GM19328 (cell line): Measurements from ENCODE around the gene SDR39U1.

ENCODE experiments used
- ATAC-seq: cut with Tn5 transposase; IDR thresholded peaks from one replicate; pipeline ENCODE4 v1.9.1; 2021; ENCODE audit warnings: mild to moderate bottlenecking, moderate library complexity; ENCODE audit not compliant: unreplicated experiment

The SDR39U1 gene

GRCh38 chr14:24443053-24443665 is 583 bp upstream of the SDR39U1 start:
- no peak for ATAC-seq

GRCh38 chr14:24441904-24442239 is 704 bp downstream of the SDR39U1 start:
- no peak for ATAC-seq

DNA sequence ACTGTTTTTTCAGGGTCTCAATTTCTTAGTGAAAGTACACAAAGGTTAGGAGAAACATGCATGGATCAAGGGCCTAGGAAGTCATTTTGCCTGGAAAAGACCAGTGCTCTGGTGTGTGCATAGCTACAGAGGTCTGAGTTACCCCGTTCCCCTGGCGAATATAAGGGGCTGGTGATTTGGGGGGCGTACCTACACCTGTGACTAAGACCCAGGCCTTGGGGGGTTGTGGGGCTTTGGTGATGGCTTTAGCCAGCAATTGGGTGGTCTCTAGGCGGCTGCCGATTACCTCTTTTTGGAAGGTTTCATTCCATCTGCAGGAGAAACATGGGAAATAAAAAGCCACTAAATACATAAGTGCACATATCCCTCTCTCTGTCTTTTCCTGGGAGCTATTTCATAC is 1.1 kb downstream of the SDR39U1 start:
- no peak for ATAC-seq

DNA sequence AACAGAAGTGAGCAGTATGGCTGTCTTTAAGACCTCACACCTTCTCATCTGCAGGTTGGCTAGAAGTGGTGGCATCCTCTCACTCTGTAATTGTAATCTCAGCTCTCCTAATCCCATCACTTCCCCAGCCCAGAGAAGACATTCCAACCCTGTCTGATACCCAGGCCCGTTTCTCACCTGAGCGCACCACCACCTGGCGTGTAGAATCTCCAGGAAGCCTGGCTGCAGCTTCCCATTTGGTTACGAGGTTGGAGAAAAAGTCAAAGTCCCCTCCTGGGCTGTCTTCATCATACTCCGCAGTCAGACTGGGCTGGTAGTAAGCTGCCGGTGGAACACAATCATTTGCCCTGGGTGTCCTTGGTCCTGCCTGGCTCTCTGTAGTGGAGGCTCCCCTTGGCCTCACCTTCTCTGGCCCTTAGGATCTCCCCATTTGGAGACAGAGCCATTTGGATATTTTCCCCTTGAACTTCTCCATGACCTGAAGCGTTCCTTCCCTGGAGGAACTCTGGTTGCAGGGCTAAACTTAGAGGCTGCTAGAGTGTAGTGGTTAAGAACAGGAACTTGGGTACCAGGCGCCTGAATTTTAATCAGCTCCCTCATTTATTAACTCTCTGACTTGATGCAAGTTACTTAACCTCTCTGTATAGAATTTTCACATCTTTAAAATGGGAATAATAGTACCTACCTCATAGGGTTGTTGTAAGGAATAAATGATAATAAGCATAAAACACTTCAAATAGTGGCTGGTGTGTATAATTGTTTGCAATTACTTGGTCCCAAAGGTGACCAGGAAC is 1.8 kb downstream of the SDR39U1 start:
- no peak for ATAC-seq

DNA sequence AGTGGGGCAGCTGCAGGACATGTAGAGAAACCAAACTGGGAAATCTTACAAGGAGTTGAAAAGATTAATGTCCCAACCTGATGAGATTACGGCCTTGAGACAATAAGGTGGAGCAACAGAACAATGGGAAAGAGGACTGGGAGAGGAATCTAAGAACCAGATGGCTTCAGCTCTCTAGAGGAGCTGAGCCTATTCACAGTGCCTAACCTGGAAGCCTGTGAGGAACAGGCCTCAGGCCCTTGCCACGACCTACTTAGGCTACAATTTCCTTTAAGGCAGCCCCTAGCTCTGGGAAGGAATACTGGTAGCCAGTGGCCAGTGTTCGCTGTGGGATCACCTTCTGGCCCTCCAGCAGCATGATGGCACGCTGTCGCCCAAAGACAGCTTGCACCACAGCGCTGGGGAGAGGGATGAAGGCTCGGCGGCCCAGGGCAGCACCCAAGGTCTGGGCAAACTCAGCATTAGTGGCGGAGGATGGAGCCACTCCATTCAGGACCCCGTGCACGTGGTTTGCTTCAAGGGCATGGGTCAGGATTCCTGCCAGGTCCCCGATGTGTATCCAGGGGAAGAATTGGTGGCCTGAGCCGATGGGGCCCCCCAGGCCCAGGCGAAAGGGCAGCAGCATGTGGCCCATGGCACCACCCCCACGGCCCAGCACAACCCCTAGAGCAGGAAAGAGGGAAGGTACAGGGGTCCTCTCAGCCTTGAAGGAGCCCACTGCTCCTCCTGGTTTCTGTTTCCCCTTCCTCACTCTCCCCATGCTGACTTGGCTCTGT is 2.6 kb downstream of the SDR39U1 start:
- no peak for ATAC-seq

GRCh38 chr14:24439257-24439656 is 3.3 kb downstream of the SDR39U1 start:
- ATAC-seq, result no peak

DNA sequence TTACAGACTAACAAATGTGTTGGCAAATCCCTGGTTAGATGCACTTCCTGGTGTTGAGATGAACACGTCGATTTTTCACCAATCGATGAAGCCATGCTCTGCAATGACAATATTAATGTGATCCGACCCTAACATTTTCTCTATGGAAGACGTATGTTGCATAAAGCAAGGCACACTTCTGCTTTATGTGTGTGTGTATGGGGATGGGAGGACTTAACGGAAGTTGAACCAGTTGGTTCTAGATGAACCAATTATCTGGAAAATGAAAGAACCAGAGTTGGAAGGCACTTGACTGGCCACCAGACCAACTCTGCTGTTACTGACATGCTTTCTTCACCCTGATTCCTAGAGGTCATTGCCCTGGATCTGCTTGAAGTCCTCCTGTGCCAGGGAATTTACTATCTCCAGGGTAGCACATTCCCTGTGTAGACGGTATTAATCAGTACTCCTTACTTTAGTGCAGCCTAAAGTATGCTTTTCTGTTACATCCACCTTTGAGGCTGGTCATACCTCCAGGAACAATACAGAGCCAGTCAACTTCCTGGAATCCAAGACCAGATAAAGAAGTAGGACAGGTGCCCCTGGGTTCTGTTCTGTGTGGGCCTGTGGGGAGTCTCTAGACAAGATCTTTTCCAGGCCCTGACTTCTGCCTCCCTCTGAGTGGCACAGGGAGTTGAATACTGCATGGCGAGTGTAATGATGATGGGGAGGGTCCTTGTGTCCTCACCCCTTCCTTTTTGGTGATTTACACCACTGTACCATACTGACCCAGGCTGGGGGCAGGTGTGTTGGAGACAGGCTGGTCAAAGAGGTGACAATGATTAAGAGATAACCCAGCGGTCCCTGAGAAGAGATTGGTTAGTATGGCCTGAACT is 4.1 kb downstream of the SDR39U1 start:
- no peak for ATAC-seq

GRCh38 chr14:24437736-24438067 is 4.9 kb downstream of the SDR39U1 start:
- ATAC-seq, result no peak

- no peak for ATAC-seq
These were observed 5.4 kb downstream of the SDR39U1 start for GRCh38 chr14:24437020-24437735.

DNA sequence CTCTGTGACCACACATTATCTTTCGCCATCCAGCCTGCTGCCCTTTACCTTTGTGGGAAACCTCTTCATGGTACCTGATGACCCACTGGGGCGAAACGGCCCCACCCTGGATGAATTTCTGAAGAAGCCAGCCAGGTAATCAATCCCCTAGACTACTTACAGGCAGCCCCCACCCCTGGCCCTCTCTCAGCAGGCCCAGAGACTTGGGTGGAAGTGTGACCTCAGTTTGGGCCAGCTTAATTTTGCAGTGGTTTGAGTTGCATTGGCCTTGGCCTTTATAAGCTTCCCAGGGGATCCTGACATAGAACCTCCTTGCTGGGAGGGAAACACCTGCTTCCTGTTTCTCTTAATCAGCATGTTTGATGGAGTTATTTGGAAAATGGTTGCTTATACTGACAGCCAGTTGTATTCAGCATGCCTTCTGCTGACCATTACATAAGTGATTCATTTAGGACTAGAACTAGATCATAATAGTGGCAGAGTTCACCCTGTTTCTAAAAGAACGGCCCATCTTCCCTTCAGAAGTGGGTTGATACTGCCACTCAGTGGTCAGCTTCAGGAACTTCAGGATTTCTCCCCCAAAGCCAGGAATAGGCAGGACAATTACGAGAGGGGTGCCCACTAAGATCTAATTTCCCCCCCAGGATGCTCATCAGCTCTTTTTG is 6.1 kb downstream of the SDR39U1 start:
- ATAC-seq, result no peak

GRCh38 chr14:24435998-24436354 is 6.6 kb downstream of the SDR39U1 start:
- no peak for ATAC-seq

GRCh38 chr14:24435192-24435810 is 7.3 kb downstream of the SDR39U1 start:
- ATAC-seq, result no peak

DNA sequence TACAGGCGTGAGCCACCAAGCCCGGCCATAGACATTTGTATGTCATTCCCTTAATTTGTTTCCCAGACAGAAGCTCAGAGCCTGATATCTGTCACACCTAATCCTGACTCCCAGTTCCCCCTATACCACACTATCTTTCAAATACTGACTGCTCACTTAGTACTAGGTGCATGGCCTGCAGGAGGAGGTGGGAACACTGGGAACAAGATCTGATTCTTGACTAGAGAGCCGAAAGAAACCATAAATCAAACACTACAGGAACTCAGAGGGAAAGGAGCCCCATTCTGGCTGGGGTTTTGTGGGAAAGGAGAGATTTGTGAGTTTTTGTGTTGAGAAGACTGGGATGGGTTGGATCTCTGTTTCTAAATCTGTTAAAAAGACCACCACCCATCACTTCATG is 7.9 kb downstream of the SDR39U1 start:
- no peak for ATAC-seq

GRCh38 chr14:24434036-24434435 is 8.5 kb downstream of the SDR39U1 start:
- ATAC-seq, result no peak

GRCh38 chr14:24432259-24433131 is 10.1 kb downstream of the SDR39U1 start:
- no peak for ATAC-seq

GRCh38 chr14:24431569-24432258 is 10.9 kb downstream of the SDR39U1 start:
- peak; percentile 44 for ATAC-seq

GRCh38 chr14:24430682-24431568 is 11.7 kb downstream of the SDR39U1 start:
- no peak for ATAC-seq
